ENCODE results near the gene CYP2U1.

GRCh38 chr4:107916623-107917022 is 14.7 kb upstream of the CYP2U1 start:
- TF ChIP-seq POLR2AphosphoS5 (IDR thresholded peaks at IDR 0.05; ENCODE audit: borderline replicate concordance, low read depth, low read length) (no peak), EZH2 (IDR thresholded peaks at IDR 0.05) (no peak), FOXP2 (optimal IDR thresholded peaks at IDR 0.05; ENCODE audit: control extremely low read depth, extremely low read length, insufficient read depth) (no peak)
